AML-193 (cell line): ENCODE measurements around the gene CNPY1.
"Not testable (repeated sequence)": the region's sequence is repeated elsewhere in the genome, so short reads cannot be mapped to it uniquely, and the experiment has no call there.

ENCODE experiments used
- DNase-seq, 2 experiments: peaks; one replicate each; lab custom pipeline; 2025; lab: John Stamatoyannopoulos, UW

The CNPY1 gene

DNA sequence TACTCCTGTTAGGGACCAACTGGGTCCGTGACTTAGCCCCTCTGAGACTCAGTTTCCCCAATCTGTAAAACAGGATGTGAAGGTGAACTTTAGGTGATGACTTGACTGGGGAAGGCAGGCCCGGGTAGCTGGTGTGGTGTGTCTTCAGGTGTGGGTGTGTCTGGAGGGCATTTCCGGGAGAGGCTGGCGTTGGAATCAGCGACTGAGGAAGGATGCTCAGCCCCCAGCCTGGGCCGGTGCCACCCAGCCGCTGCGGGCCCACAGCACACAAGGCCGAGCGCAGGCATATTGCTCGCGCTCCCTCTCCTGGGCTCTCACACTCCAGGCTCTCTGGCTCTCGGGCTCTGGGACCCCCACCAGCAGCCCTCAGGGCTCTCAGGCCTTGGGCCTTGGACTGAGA is 31.7 kb upstream of the CNPY1 start:
- no peak for DNase-seq

DNA sequence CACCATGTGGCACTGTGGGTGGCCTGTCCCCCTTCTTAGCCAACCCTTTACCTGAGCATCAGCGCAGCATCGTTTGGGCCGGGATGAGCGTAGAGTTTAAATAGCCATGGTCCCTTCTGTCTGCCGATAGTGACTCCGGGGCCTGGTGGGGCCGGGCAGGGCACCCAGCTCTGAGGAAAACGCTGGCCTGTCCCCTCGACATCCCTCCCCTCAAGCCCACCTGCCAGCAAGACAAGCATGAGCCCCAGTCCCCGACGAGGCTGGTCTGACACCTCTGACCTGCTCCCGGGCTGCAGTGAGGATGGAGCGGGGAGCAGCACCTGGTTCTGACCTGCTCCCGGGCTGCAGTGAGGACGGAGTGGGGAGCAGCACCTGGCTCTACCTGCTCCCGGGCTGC is 31.1 kb upstream of the CNPY1 start:
- DNase-seq: no peak

DNA sequence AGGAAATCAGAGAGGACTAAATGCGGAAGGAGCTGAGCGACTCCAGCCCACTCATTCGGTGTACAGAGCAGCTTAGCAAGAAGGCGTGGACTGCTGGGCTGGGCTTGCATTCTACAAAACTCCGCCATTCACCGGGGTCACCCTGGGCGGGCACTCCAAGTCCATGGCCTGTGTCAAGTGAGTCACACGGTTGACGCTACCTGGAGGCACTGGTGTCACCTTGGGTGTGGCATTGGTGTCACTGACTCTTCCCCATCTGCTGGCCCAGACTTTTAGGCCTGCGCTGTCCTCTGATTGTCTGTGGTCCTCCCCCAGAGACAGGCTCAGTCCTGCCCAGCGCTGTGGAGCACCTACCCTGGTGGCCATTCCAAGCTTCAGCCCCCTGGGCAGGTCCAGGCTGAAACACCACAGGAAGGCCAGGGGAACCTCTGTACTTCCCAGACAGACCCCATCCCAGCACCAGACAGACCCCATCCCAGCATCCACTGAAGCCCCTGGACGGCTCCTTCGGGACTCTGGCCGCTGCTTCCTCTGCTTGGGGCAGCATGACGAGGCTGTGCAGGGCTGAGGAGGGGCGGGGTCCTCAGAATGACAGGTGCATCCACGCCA is 30.6 kb upstream of the CNPY1 start:
- no peak for DNase-seq

DNA sequence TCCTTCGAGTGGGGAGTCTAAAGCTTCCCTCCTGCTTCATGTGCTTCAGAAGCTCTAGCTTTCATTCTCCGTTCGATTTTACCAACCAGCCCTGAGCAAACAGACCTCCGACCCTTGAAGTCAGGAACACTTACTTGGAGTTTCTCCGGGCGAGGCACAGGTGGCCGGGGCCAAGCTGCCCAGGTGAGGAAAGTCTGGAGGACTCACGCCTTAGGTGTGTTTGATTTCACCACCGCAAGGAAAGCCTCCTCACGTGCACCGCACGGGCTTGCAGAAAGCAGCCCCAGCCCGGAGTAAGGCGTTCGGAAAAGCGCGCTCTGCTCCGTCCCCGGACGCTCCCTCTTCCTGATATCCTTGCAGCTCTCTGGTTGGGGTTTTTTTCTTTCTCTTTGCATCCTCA is 30.1 kb upstream of the CNPY1 start:
- DNase-seq: no peak

DNA sequence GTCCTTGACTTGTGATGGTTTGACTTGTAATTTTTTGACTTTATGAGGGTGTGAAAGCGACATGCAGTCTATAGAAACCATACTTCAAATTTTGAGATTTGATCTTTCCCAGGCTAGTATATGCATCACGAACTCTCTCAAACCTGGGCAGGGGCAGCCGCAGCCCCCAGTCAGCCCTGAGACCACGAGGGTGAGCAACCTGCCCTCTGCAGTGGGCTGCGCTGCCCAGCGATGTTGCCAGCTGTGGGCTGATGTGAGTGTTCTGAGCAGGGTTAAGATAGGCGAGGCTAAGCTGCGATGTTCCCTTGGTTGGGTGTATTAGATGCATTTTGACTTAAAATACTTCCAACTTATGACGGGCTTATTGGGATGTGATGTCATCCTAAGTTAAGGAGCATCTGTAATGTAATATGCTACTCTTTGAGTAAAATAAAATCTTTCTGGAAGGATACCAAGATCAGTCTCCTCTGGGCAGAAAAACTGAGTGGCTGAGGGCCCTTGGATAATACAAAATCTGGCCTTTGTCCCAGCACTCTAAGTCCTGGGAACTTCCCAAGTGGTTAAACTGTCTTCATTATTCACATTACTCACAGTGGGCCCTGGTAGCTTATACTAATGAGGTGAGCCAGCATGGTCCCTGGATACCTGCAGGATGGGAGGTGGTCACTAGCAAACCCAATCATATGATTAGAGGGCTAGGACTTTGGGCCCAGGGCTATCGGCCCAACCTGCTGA is 28.4 kb upstream of the CNPY1 start:
- no peak for DNase-seq

DNA sequence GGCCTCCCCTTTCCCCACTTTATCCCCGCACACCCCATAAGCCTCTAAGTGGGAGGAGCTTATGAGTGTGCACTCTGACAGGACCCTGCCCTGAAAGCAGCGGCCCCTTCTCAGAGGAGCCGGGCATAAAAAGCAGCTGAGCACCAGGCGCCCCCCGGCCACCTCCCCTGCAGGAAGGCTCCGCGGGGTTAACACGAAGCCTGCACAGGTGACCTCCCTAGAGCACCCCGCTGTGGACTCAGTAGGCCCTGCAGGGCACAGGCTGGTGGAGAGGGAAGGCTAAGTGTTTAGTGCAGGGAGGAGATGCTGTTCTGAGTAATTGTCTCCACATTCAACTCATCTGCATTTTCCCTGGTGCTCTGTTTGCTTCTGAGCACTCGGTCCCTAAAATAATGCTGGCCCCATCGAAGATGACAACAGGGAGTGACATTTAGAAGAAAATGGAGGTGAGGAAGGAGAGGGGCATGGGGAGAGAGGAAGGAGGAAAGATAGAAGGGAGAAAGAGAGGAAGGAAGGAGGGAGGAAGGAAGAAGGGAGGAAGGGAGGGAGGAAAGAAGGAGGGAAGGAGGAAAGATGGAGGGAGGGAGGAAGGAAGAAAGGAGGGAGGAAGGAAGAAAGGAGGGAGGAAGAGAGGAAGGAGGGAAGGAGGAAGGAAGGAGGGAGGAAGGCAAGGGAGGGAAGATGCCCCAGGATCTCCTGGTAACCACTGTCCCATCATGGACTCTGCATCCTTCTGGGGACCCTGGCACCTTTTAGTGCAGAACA is 25.4 kb upstream of the CNPY1 start:
- no peak for DNase-seq

DNA sequence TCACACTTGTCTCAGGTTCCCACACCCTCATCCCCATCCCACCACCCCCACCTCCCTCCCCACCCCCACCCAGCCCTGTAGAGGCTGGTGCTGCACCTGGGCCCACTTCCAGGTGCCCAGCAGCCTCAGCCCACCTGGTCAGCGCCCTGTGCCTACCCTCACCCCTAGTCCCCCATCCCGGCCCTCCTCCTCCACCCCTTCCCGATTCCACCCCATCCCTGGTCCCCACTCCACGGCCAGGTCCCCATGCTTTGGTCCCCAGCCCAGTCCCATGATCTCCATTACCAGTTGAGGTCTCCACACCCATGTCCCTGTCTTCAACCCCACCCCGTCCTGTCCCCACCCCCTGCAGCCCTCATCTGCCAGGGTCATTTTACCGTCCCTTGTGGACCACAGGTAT is 24.6 kb upstream of the CNPY1 start:
- DNase-seq: no peak

DNA sequence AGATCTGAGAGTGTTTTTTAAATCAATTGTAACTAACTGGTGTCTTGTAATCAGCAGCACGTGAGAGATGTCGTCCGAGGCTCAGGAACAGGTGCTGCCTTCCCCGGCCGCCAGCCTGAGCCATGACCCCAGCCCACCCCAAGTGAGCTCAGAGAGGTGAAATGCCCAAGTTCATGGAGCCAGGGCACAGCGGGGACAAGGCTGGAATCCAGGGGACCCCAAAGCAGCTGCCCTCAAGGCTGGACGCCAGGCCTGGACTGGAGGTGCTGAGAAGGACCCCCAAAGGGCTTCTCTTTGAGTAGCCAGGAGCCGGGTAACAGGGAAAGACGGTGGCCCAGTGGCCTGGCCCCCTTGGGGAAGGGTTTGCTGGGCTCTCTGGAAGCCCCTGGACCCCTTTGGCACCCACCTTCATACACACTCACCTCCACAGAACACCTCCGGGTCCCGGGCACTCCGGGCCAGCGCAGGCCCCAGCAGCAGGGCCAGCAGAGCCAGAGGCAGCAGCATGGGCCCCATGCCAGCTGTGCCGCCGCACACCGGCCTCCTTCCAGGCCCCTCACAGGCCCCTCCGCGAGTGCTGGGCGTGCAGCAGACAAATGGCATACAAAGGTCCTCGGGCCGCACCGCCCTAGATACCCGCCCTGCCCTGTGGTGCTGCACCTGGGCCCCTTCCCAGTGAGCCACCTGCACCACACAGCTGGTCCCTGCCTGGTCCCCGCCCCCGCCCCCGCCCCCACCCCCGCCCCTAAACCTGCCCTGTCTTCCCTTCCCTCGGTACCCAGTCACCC is 24.0 kb upstream of the CNPY1 start:
- no peak for DNase-seq

DNA sequence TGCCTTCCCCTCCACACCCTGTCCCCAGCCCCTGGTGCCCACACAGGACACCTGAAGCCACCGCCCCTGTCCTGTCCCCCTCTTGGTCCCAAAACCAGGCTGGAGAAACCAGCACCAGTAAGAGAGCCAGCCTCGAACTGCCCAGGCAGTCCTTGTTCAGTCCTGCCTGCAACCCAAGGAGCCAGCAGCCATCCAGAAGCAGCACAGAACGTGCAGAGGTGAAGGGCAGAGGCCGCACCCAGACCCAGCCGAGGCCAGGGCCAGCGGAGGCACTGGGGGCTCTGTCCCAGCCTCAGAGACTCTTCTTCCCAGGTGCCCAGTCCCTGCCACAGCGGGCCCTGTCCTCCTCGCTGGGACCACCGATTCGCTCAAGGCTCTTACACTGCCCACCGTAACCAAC is 23.3 kb upstream of the CNPY1 start:
- no peak for DNase-seq

DNA sequence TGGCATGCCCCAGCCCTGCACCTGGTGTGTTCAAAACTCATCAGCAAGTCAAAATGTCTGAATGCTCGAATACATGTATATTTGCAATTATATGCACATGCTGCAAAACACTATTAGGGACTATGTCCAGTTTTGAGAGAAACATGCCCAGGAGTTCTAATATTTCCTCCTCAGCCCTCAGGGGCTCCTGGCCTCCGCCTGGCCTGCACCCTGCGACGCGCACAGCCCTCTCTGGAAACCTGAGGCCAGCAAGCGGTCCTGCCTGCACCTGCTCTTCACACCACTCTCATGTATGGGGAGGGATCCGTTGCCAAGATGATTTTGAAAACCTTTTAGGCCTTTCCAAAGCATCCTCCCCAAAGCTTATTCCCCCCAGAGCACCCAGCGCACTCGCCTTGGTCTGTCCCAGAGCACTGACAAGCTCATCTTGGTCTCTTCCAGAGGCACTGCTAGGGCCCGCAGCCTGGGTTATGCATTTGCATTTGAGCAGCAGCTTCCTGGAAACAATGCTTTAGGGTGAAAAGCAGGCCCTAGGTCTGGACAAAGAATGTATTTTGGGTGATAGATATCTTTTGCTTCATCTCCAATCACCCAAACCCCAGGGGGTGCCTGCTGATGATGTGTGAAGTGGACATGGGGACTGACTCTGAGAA is 22.6 kb upstream of the CNPY1 start:
- DNase-seq: no peak

DNA sequence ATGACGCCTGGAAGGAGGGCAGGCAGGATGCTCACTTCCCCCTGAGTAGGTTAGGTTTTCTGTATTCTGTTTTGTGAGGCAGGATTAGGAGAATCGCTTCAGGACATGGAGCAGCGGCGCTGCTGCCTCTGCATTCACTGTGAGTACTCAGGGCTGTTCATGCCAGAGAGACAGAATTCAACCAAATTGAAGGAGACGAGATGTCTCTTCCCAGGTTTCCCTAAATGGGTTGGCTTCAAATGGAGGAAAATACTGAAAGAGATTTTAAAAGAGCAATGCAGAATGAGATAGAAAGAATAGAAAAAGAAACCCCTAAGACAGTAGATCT is 21.9 kb upstream of the CNPY1 start:
- no peak for DNase-seq

DNA sequence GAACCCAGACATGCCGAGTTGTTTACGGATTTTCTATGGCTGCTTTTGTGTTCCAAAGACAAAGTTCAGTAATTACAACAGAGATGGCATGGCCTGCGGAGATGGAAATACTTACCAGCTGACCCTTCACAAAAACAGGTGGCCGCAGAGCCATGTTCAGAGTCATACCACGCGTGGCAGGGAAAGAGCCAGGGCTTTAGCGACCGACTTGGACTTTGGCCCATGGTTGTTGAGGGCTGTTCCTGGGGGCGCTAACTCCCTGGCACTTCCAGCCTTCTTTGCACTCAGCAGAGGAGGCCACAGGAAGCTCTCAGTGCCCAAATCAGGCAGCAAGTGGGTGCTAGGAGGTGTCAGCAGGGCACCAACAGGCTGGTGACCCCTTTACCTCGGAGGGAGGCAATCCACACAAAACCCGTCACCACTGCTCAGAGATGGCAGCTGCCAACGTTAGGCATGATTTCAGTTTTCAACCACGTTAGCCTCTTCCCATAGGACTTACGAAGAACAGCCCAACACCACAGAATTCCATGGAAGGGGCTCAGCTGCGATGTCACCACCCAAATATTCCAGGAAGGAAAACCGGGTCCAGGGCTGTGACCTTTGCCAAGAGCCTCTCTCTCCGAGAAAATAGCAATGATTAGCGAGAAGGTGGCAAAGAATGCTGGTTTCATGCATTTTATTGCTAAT is 21.4 kb upstream of the CNPY1 start:
- no peak for DNase-seq

DNA sequence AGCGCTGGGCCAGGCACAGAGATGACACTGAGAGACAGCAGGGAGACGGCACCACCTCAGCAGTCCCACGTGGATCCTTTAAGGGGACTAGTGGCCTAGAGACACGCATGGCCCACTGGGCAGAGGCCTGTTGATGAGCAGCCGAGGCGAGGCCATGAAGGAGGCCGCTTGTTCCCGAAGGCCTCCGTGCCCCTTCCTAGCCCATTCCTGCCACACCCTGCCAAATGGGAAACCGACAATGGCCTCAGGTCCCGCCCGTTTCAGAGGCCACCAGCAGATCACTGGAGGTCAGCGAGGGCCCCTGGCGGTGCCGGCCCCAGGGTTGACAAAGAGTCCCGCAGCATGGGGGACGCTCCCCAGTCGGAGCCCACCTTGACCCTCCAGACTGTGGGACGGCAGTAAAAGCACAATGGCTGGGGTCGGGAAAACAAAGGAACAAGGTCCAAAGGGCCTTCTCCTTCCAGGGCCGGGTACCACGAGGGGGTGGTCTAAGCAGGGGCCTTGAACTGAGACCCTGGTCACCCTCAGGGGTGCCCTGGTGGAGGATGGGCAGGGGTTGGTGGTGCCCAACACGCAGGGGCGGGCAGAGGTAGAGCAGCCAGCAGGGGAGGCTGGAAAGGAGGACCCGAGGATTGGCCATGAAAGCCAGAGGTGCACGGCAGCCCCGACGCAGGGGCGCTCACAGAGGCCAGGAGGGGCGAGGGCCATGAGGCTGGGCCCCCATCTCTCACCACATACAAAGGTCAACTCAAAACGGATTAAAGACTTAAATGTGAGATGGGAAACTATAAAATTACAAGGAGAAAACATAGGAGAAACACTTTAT is 19.9 kb upstream of the CNPY1 start:
- DNase-seq: no peak

DNA sequence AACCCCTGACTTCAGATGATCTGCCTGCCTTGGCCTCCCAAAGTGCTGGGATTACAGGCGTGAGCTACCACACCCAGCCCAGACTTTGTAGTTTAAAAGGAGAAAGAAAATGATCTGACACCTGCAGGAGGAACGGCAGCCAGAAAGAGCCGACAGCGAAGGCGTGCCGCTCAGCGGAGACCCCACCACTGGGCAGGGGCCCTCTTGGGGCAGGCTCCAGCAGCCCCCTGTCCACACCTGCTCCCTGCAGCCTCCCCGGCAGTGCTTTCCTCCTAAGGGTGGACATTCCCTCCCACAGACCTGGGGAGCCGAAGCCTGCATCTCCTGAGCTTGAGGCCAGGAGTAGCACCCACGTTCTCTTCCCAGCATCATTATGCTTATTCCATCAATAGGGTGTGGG is 19.2 kb upstream of the CNPY1 start:
- DNase-seq: no peak

DNA sequence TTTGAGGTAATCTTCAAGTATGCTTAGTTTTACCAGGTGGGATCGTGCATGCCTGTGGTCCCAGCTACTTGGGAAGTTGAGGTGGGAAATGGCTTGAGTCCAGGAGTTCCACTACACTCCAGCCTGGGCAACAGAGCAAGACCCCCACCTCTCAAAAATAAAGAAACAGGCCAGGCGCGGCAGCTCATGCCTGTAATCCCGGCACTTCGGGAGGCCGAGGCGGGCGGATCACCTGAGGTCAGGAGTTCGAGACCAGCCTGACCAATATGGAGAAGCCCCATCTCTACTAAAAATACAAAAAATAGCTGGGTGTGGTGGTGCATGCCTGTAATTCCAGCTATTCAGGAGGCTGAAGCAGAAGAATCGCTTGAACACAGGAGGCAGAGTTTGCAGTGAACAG is 16.6 kb upstream of the CNPY1 start:
- not testable (repeated sequence) for DNase-seq

DNA sequence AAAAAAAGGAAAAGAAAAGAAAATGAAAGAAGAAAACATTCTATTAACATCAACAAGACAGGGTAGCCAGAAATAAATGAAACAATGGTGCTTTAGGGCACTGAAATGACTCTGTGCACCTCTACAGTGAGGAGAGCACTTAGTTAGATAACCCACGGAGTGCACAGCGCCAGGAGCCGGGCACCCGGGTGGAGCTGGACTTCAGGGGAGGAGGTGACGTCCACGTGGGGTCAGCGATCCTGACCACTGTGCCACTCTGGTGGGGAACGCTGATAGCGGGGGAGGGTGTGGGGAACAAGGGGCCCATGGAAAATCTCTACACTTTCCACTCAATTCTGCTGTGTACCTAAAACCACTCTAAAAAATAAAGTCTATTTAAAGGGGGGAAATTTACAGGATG is 15.7 kb upstream of the CNPY1 start:
- DNase-seq: no peak

DNA sequence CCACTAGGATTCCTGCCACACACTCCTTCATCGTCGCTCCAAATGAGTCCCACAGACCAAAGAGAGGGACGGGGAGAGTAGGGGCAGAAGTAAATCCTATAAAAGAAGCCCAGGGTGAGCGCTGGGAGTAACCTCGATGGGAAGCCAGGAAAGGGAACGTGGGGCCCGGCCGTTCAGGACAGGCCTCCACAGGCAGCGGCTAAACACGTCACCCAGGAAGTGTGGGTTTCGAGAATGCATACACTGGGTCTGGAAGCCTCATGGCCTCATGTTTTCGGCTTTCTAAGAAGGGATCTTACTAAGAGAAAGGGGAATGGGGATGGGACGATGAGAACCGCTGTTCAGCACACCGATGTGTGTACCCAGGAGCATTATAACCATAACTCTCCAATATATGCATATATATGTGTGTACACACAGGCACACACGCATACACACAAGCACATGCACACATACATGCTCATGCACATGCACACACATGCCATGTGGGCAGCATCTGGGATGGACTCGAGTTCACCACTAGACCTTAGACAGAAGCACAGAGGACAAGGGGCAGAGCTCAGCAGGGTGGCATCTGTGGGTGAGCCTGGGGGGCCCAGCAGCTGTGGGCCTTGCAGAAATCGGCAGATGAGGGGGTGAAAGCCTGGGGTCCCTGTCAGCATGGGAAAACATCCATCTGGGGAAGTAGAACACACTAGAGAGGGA is 14.8 kb upstream of the CNPY1 start:
- DNase-seq: no peak

DNA sequence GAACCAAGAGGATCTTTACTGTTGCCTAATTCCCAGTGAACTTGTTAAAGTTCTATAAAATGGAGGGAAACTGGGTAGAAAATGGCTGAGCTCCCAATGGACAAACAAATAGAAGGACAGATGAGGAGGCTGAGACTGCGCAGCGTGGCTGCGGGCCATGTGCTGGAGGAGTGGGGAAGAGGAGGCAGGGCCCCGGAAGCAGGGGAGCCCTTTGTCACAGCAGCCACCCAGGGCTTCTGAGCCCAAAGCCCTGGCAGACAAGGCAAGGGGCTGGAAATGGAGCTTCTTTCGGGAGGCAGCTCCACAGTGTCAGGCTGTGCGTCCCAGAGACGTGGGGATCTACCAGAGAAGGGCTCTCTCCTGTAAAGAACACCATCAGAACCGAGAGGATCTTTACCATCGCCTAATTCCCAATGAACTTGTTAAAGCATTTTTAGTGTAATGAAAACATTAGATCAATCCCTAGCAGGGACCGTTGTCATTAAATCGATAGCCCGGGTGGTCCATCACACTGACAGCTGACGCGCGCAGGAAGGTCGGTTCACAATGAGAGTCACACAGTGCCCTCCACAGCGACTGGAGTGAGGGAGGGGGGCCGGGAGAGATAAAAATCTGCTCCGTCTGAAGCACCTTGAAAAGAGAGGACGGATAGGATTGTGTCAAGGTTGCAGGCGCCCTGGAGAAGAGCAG is 14.0 kb upstream of the CNPY1 start:
- no peak for DNase-seq

DNA sequence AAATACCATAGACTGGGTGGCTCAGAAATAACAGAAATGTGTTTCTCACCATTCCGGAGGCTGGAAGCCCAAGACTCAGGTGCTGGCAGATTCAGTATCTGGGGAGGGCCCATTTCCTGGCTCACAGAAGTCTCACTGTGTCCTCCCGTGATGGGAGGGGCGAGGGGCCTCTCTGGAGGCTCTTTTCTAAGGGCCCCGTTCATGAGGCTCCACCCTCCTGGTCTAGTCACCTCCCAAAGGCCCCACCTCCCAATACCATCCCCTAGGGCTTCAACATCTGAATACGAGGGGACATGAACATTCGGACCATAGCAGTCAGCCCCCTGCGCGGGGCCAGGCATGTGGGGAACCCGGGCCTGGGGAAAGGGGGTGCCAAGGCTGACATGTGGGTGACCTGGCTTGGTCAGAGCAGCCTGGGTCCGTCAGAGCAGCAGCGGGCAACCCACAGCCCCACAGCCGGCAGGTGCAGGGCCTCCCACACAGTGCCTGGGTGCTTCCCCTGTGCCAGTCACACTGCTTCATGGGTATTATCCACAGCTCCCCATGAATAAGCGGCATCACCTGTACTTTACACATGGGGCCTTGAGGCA is 13.3 kb upstream of the CNPY1 start:
- no peak for DNase-seq
